ENCODE results near the gene MEP1A.

GRCh38 chr6:46838033-46838432 lies 44.8 kb downstream of the MEP1A start:
- no peak for TF ChIP-seq GATA2 (IDR thresholded peaks at IDR 0.05; ENCODE audit: low read depth, low read length)
- TF ChIP-seq GATA3 (IDR thresholded peaks at IDR 0.05; ENCODE audit: low read depth, low read length): no peak

Measured in SH-SY5Y (cell line).